HG02852 (cell line): ENCODE measurements around the gene LRRC10B.

Source experiments
- ATAC-seq: cut with Tn5 transposase; IDR thresholded peaks from one replicate; pipeline ENCODE4 v1.9.1; 2021; ENCODE audit warnings: mild to moderate bottlenecking, moderate library complexity; ENCODE audit not compliant: unreplicated experiment

LRRC10B gene

GRCh38 chr11:61528114-61528513 lies 19.6 kb downstream of the LRRC10B start:
- no peak for ATAC-seq

- ATAC-seq: no peak
Observed at GRCh38 chr11:61529537-61530225, 21.1 kb downstream of the LRRC10B start.

GRCh38 chr11:61531044-61531443 lies 22.5 kb downstream of the LRRC10B start:
- ATAC-seq: no peak

GRCh38 chr11:61532134-61533038 lies 23.8 kb downstream of the LRRC10B start:
- ATAC-seq: no peak

- no peak for ATAC-seq
Observed at GRCh38 chr11:61533039-61533375, 24.5 kb downstream of the LRRC10B start.

- ATAC-seq: no peak
Observed at GRCh38 chr11:61533401-61533800, 24.9 kb downstream of the LRRC10B start.

- ATAC-seq: no peak
Observed at GRCh38 chr11:61534025-61534932, 25.7 kb downstream of the LRRC10B start.

- no peak for ATAC-seq
Observed at GRCh38 chr11:61534933-61535839, 26.6 kb downstream of the LRRC10B start.

GRCh38 chr11:61535998-61536675 lies 27.6 kb downstream of the LRRC10B start:
- no peak for ATAC-seq

GRCh38 chr11:61536676-61537270 lies 28.2 kb downstream of the LRRC10B start:
- ATAC-seq: no peak

GRCh38 chr11:61537326-61537725 lies 28.8 kb downstream of the LRRC10B start:
- no peak for ATAC-seq

- ATAC-seq: no peak
Observed at GRCh38 chr11:61538636-61538961, 30.1 kb downstream of the LRRC10B start.

- no peak for ATAC-seq
Observed at GRCh38 chr11:61539006-61539405, 30.5 kb downstream of the LRRC10B start.

- ATAC-seq: no peak
Observed at GRCh38 chr11:61539831-61540357, 31.3 kb downstream of the LRRC10B start.

GRCh38 chr11:61540528-61540927 lies 32.0 kb downstream of the LRRC10B start:
- ATAC-seq: no peak

- no peak for ATAC-seq
Observed at GRCh38 chr11:61541598-61541997, 33.0 kb downstream of the LRRC10B start.

- ATAC-seq: no peak
Observed at GRCh38 chr11:61542024-61542461, 33.5 kb downstream of the LRRC10B start.

- no peak for ATAC-seq
Observed at GRCh38 chr11:61542705-61543104, 34.2 kb downstream of the LRRC10B start.
